Stimulated activated CD4-positive, alpha-beta T cell treated with anti-CD3 and anti-CD28 coated beads, Interleukin-4, amount 100 ng/mL, for 48 hours (primary cell): Measurements from ENCODE around the gene BTLA.
"Not testable (repeated sequence)": the region's sequence is repeated elsewhere in the genome, so short reads cannot be mapped to it uniquely, and the experiment has no call there.

ENCODE experiments used
- DNase-seq, 2 donors: peaks; one replicate each; pipeline ENCODE4 v3.0.0-alpha.2; 2020; ENCODE audit warnings: low read depth in 2 of 2

Gene BTLA, protein sequence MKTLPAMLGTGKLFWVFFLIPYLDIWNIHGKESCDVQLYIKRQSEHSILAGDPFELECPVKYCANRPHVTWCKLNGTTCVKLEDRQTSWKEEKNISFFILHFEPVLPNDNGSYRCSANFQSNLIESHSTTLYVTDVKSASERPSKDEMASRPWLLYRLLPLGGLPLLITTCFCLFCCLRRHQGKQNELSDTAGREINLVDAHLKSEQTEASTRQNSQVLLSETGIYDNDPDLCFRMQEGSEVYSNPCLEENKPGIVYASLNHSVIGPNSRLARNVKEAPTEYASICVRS

DNA sequence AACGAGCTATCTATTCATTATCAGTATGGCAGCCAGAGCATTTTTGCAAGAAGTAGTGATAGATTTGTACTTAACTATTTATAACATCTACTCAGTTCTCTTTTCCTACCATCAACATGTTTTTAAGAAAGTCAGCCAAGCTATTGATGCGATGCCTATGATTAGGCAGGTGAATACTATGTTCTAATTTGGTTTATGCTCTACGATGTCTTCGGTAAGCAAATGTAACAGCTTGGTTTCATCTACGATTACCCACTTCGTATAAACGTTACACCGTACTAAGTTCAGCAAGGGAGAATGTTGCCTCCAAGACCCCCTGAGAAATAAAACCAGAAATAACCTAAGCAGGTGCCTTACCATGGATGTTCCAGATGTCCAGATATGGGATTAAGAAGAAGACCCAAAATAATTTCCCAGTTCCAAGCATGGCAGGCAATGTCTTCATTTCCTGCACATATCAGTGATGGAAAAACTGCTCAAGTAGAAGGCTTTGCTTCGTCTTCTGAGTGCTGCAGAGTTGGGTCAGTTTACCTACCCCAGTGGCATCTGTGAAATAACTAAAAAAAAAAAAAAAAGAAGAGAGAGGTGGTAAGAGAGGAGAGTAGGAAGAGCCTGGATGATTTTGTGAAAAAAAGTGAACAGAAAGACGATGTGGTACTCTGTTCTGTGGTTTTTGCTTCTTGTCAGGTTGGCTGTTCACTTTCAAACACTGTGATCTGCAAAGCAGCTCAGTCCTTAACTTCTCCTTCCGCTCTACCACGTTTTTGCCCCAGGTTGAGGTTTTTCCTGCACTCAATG is at the start of gene BTLA:
BTLA (minus strand) TSS at position 559 of the 798 bp plus-strand sequence; CDS start at position 445, 114 bp downstream.
- DNase-seq, result no peak

DNA sequence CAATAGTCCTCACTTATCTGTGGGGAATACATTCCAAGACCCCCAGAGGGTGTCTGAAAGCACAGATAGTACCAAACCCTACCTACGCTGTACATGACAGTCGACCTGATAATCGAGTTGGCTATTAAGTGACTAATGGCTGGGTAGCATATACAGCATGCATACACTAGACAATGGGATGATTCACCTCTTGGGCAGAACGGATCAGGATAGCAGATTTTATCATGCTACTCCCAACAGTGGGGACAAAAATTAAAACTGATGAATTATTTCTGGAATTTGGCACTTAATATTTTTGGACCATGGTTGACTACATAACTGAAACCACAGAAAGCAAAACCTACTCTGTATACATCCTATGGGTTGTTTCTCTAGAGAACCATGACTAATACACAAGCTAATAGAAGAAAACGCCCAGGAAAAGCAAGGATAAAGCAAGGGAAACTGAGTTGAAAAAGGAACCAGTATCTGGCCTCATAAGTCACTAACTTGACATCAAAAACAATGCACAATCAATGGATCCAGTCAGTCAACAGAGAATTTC is 47.0 kb upstream of the BTLA start:
- no peak for DNase-seq

GRCh38 chr3:112539825-112540650 is 40.8 kb upstream of the BTLA start:
- DNase-seq, result no peak

- DNase-seq, result no peak
Observed at GRCh38 chr3:112531358-112531781, 32.1 kb upstream of the BTLA start.

DNA sequence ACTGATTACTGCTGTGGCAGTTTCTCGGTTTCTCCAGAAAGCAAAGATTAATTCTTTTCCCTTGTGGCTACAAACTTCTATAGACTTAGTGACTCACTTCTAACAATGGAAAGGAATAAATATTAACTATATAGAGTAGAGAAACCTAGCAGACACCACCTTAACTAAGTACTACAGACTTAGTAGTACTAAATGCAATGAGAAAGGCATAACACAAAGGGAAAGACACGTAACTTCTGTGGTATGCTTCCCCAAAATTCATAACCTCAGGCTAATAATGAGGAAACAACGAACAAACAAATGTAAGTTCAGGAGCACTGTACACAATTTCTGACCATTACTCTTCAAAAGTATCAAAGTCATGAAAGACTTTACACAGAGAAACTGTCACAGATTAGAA is 31.3 kb upstream of the BTLA start:
- DNase-seq, result no peak

DNA sequence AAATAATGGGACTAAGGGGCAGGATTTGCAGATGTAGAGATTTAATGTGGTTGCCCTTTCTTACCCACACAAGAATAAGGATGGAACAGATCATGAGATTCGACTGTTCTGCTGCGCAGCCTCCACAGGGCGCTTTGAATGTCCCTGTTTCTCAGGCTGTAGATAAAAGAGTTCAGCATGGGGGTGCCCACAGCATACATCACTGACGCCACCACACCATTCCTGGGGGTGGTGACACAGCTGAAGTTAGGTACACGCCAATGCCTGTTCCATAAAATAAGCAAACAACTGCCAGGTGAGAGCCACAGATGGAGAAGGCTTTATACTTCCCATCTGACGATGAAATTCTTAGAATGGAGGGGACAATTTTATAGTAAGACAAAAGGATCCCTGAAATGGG is 24.9 kb upstream of the BTLA start:
- DNase-seq, result not testable (repeated sequence)

DNA sequence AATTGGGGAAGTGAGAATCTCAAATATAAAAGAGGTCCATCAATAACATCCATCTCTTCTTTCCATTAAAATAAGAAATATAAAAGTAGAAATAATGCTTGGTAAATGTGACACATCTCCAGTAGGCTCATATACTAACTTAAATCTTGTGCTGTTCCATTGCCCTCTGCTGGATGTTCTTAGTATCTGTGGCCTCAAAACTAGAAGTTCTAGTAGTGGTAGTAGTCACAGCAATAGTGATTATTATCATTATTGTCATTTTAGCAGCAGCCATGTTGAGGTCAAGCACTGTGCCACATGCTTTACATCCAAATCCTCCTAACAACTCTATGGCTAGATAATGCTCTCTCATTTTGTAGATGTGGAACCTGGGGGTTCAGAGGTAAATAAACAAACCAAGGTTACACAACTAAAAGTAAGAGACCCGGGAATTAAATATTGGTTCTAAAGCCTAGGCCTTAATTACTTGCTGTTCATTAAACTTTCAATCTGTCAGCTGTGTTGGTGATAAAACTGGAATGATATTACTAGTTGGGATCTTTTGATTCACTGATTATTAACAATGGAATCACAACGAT is 20.2 kb upstream of the BTLA start:
- peak in 1 of 2 donors; percentile 23 for DNase-seq

DNA sequence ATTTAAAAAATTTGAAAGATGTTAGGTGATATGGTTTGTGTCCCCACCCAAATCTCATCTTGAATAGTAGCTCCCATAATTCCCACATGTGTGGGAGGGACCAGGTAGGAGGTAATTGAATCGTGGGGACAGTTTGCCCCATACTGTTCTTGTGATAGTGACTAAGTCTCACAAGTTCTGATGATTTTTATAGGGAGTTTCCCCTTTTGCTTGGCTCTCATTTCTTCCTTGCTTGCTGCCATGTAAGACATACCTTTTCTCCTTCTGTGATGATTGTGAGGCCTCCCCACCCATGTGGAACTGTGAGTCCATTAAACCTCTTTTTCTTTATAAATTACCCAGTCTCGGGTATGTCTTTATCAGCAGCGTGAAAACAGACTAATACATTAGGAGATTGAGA is 19.7 kb upstream of the BTLA start:
- not testable (repeated sequence) for DNase-seq

GRCh38 chr3:112514527-112515128 is 15.4 kb upstream of the BTLA start:
- DNase-seq, result no peak

DNA sequence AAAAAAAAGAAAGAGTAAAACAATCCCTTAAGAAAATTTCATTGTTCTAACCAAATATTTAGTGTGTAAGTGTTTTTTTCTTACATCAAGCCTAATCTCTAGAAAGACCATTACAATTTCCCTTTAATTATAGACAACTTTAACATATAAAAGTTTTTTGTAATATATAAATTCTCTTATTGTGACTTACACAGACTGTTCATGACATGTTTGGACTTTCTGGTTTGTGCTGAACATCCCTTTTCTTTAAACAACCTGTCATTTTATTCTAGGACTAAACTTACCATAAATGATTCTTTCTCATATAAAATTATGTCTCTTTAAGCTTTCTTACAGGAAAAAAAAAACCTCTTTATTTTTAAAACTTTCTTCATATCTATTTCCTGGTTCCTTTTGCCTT is 13.0 kb upstream of the BTLA start:
- DNase-seq, result no peak

- DNase-seq, result no peak
Observed at GRCh38 chr3:112508860-112509259, 9.6 kb upstream of the BTLA start.

GRCh38 chr3:112508261-112508660 is 9.0 kb upstream of the BTLA start:
- no peak for DNase-seq

- DNase-seq, result no peak
Observed at GRCh38 chr3:112505907-112506306, 6.6 kb upstream of the BTLA start.

DNA sequence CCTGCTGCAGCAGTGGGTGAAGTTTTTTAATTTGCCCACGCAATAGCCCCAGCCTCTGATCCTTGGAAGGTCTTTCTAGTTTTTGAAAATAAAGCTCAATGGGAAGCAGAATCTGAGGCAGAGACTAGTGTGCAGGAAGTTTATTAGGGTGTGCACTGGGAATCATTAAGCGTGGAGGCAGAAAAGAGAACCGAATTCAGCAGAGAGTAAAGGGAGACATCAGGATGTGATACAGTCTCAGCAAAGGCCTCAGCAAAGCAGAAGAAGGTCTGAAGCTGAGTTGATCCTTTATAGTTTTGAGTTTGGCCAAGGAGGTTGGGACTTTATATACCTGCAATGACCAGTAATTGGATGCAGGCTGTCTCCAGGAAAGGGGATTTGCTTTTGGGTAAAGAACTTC is 4.9 kb upstream of the BTLA start:
- DNase-seq, result no peak

DNA sequence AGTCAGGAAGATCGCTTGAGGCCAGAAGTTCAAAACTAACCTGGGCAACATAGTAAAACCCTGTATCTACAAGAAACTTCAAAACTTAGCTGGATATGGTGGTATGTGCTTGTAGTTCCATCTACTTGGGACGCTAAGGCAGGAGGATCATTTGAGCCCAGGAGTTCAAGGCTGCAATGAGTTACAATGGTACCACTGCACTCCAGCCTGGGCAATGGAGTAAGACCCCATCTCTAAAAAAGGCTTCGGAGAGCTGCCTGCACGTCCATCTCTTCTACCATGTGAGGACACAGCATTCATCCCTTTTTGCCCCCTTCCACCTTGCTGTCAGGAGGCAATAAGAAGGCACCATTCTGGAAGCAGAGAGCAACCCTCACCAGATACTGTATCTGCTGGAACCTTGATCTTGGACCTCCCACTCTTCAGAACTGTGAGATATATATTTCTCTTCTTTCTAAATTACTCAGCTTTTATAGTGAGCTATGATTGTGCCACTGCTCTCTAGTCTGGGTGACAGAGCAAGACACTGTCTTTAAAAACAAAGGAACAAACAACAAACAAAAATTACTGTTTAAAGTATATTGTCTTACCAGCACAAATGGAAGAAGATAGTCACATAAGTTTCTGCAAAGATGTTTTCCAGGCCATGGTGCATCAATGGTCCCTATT is 4.2 kb upstream of the BTLA start:
- no peak for DNase-seq

DNA sequence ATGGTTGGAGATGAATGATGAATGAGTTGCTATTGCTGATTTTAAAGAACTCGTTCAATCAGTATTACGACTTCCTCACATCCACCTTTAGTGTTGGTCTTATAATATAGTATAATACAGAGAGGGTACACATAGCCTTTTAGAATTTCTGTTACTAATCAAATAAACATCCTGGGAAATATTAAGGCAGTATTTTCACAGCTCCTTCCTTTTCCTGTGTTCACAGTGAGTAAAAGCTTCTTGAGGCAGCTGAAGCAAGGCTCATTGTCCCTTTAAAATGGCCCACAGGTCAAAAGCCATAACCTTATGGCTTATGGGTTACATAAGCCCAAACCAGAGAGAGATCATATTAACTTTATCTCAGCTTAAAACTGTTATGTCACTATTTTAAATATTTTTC is 1.3 kb upstream of the BTLA start:
- no peak for DNase-seq

- DNase-seq, result no peak
Observed at GRCh38 chr3:112497897-112498548, 1.2 kb downstream of the BTLA start.

DNA sequence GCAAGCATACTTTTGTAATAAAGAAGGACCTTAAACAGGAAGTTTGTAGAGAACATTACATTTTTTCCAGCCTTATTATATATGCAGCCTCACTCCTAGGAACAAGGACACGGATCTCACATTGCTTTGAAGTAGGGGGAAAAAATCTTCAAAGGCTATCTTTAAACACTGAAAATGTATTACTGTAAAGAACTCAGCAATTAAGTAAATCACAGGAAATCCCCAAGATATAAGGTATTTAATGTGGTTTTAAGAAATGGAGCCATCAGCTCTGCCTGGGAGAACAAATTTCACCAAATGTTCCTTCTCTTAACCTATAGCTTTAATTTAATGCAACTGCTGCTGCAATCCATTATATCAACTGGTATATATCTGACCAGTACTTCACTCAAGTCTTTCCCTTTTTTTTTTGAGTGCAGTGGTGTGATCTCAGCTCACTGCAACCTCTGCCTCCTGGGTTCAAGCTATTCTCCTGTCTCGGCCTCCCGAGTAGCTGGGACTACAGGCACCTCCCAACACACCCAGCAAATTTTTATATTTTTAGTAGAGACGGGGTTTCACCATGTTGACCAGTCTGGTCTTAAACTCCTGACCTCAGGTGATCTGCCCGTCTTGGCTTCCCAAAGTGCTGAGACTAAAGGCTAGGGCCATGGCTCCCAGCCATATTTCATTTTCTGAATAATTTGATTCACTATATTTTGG is 2.8 kb downstream of the BTLA start:
- no peak for DNase-seq

DNA sequence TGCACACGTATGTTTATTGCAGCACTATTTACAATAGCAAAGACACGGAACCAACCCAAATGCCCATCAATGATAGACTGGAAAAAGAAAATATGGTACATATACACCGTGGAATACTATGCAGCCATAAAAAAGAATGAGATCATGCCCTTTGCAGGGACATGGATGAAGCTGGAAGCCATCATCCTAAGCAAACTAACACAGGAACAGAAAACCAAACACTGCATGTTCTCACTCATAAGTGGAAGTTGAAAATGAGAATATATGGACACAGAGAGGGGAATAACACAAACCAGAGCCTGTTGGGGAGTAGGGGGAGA is 4.9 kb downstream of the BTLA start:
- not testable (repeated sequence) for DNase-seq

DNA sequence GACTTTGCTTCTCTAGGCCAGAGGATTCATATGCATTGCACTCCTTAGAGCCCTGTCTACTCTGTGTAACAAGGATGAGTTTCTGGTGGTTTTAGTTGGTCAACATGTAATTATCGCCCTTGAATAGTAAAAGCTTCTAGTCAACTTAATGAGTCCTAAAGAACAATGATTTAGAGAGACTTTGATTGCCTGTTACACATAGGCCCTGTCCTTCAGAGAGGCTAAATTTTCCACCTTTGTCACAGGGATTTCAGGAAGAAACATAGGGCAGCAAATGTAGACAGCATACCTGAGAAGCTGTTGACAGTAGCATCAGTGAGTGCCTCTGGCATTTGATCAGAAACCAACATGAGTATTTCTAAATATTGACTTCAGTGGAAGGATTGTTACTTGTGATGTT is 7.1 kb downstream of the BTLA start:
- no peak for DNase-seq
